Inflammatory macrophage treated with lipopolysaccharide for 4 hours (primary cell): ENCODE results near the gene BTNL9.
"Not testable (repeated sequence)": the region's sequence is repeated elsewhere in the genome, so short reads cannot be mapped to it uniquely, and the experiment has no call there.

Experiments
- DNase-seq: peaks from one replicate; pipeline ENCODE4 v3.0.0-alpha.2; 2020

The BTNL9 gene

GRCh38 chr5:181101030-181101641 is 61.1 kb downstream of the BTNL9 start:
- DNase-seq, result not testable (repeated sequence)

DNA sequence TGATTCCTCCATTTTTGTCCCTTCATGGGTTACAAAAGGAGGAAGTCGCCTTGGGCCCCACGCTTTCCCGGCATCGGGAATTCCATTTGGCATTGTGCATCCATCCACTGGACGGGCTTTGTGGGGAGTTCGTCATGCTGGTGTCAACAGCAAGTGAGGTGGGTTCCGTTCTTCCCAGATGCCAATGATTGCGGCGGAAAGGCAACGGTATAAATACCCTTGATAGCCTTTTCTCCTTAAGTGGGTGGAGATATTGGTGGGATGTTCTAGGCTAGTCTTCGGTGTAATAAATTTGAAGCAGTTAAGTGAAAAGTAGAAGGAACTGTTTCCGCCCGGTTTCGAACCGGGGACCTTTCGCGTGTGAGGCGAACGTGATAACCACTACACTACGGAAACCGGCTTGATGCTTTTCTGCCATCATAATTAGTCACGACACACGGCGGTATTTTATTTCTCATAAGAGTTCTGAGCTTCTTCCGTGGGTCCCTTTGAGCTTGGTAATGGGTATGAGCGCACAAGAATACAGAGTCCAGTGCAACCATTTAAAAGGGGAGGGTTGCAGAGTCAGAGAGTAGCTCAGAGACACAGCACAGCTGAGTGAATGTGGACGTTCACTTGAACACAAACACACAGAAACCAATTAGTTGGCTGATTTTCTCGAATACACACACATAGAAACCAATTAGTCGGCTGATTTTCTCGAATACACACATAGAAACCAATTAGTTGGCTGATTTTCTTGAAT is 62.0 kb downstream of the BTNL9 start:
- not testable (repeated sequence) for DNase-seq

DNA sequence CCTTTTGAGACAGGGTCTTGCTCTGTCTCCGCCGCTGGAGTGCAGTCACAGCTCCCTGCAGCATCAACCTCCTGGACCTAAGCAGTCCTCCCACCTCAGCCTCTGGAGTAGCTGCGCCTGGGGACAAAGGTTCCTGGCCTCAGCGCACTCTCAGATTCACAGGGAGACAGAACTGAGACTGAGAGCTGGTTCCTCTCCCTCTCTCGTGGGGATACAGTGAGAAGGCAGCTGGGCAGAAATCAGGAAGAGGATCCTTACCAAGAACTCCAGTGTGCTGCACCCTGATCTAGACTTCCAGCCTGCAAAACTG is 64.1 kb downstream of the BTNL9 start:
- not testable (repeated sequence) for DNase-seq

- not testable (repeated sequence) for DNase-seq
These were observed 64.7 kb downstream of the BTNL9 start for GRCh38 chr5:181104606-181105390.

DNA sequence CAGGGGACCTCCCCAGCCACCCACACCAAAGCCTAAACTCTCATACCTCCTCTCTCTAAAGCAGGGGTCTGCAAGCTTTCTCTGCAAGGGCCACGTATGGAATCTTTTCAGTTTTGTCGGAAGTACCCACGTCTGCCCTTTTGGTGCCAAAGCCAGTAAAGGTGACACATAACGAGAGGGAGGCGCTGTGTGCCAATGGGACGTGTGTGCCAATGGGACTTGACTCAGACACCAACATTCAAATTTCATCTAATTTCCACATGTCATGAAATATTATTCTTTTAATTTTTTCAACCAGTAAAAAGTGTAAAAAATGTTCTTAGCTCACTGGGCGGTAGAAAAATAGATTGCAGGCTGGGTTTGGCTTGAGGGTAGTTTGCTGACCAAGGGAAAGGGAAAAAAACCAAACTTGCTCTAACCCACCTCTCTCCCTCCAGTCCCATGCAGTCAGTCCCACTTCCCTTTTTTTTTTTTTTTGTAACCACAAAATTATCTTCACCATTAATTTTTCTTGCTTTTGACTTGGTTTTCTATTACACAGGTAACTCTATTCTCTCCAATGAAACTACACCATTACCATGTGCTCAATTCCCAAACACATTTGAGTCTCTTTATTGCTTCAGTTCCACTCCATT is 65.4 kb downstream of the BTNL9 start:
- DNase-seq, result no peak

DNA sequence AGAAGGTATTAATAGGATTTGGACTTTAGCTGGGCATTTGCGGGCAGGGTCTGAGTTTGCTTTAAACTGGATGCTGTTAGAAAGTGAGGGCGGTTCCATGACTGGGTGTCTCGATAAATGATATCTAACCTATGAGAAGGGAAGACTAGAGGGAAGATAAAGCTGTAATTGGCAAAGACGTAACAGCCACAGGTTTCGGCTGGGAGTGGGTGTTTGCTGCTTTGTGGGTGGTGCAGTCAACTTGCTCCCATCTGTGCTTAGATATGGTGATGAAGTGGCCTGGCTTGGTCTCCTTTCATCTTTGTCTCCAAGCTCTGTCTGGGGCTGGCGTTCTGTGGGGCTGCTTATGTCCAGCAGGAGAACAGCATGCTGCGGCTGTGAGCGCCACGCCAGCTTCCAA is 67.6 kb downstream of the BTNL9 start:
- DNase-seq, result no peak

- no peak for DNase-seq
These were observed 68.6 kb downstream of the BTNL9 start for GRCh38 chr5:181108578-181109165.

- no peak for DNase-seq
These were observed 69.5 kb downstream of the BTNL9 start for GRCh38 chr5:181109489-181110013.

DNA sequence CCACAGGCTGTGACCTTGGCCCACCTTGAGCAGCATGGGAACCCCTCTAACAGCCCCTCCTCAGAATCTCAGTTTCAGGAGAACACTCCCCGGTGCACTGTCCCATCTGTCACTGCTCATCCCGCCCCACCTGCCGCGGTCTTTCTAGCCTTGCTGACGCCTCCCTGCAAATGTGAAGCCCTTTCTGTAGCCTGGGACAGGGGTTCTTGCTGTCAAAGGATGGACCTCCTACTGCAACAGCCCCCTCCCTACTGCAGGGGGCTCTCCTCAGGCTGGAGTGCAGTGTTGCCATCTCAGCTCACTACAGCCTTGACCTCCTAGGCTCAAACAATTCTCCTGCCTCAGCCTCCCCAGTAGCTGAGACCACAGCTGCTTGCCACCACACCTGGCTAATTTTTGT is 70.9 kb downstream of the BTNL9 start:
- no peak for DNase-seq
